Measurements from ENCODE around the gene RFNG. TPM values are rescaled to one million over a fixed set of nuclear protein-coding genes. Genes with fewer than 3 reads are reported as not detected.

The RFNG gene
- total RNA-seq, 1 experiment from 2014 or later, result 43.4 TPM

- Histone ChIP-seq H3K36me3 (ENCODE audit: control insufficient read depth, insufficient read depth, low read length) (no peaks in the 10 kb centered on the region; the same call in 1 of the 2 replicates), H3K9me3 (ENCODE audit: control insufficient read depth, insufficient read depth, low read depth, low read length) (no peaks in the 10 kb centered on the region)
These were observed 26.1 kb downstream of the RFNG start for GRCh38 chr17:82025401-82026107.

GRCh38 chr17:82024859-82025258 is 26.8 kb downstream of the RFNG start:
- intact Hi-C loops (cut with micrococcal nuclease; ENCODE audit: unreplicated experiment), result loop anchor here (10.0 kb wide), 1 partner anchor 160 kb away; the partner anchor contains the start of gene P4HB

More at GRCh38 chr17:82025401-82026107, 26.1 kb downstream of the RFNG start:
- H3K4me3 ChIP-seq (ENCODE audit: low read depth in 2 of 2, low read length in 2 of 2), result no peak overlapping the region
- peaks cover 19% of the 10 kb centered on the region for H3K4me1 ChIP-seq (ENCODE audit: control insufficient read depth, insufficient read depth, low read length)
- TF ChIP-seq POLR2AphosphoS5 (IDR thresholded peaks at IDR 0.05; ENCODE audit: low read depth, low read length) (no peak), TCF7L2 (IDR thresholded peaks at IDR 0.05; ENCODE audit: low read depth, low read length) (no peak), SIN3A (IDR thresholded peaks at IDR 0.05; ENCODE audit: borderline replicate concordance, insufficient read depth, low read depth, low read length) (no peak), CTCF (IDR thresholded peaks at IDR 0.05) (no peak)
- TF ChIP-seq, protein P1, sequence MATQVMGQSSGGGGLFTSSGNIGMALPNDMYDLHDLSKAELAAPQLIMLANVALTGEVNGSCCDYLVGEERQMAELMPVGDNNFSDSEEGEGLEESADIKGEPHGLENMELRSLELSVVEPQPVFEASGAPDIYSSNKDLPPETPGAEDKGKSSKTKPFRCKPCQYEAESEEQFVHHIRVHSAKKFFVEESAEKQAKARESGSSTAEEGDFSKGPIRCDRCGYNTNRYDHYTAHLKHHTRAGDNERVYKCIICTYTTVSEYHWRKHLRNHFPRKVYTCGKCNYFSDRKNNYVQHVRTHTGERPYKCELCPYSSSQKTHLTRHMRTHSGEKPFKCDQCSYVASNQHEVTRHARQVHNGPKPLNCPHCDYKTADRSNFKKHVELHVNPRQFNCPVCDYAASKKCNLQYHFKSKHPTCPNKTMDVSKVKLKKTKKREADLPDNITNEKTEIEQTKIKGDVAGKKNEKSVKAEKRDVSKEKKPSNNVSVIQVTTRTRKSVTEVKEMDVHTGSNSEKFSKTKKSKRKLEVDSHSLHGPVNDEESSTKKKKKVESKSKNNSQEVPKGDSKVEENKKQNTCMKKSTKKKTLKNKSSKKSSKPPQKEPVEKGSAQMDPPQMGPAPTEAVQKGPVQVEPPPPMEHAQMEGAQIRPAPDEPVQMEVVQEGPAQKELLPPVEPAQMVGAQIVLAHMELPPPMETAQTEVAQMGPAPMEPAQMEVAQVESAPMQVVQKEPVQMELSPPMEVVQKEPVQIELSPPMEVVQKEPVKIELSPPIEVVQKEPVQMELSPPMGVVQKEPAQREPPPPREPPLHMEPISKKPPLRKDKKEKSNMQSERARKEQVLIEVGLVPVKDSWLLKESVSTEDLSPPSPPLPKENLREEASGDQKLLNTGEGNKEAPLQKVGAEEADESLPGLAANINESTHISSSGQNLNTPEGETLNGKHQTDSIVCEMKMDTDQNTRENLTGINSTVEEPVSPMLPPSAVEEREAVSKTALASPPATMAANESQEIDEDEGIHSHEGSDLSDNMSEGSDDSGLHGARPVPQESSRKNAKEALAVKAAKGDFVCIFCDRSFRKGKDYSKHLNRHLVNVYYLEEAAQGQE (IDR thresholded peaks at IDR 0.05; ENCODE audit: insufficient read depth in 1 of 2, low read depth in 2 of 2, low read length in 1 of 2), result no peak
- no peak overlapping the region for H3K27ac ChIP-seq (ENCODE audit: low read length)
- in situ Hi-C loops (cut with HindIII; ENCODE audit: low pct_unique_long_range_greater_than_20kb, low sequenced_read_pairs), result no loop called here
- intact Hi-C loops (cut with micrococcal nuclease; ENCODE audit: unreplicated experiment), result loop anchor here (10.0 kb wide), 1 partner anchor 161 kb away; the partner anchor contains the start of gene P4HB
- no peaks in the 10 kb centered on the region for H3K27me3 ChIP-seq (ENCODE audit: control insufficient read depth, insufficient read depth, low read length)
- BruUV-seq (replicated peaks), result no TSS peak
- DNase-seq (ENCODE audit: low read depth, low spot score) (no peak), ATAC-seq (no peak)
- ChIA-PET CTCF (interaction anchor here (0.6 kb wide), 1 partner anchor 22 kb away, joined by 4 read pairs; no protein-coding TSS in a partner anchor), POLR2A (interaction anchor here (0.5 kb wide), 1 partner anchor 22 kb away, joined by 3 read pairs; no protein-coding TSS in a partner anchor)

More at GRCh38 chr17:82024859-82025258, 26.8 kb downstream of the RFNG start:
- H3K4me3 ChIP-seq (ENCODE audit: low read depth in 2 of 2, low read length in 2 of 2), result no peak overlapping the region
- DNase-seq (ENCODE audit: low read depth, low spot score) (no peak), ATAC-seq (no peak)
- in situ Hi-C loops (cut with HindIII; ENCODE audit: low pct_unique_long_range_greater_than_20kb, low sequenced_read_pairs), result no loop called here
- H3K27ac ChIP-seq (ENCODE audit: low read length), result no peak overlapping the region
- POLR2A ChIA-PET, result no interaction called here
- H3K9me3 ChIP-seq (ENCODE audit: control insufficient read depth, insufficient read depth, low read depth, low read length), result no peaks in the 10 kb centered on the region
- no peak for TF ChIP-seq TCF7L2 (IDR thresholded peaks at IDR 0.05; ENCODE audit: low read depth, low read length)
- TF ChIP-seq POLR2AphosphoS5 (IDR thresholded peaks at IDR 0.05; ENCODE audit: low read depth, low read length), result no peak
- TF ChIP-seq CTCF (IDR thresholded peaks at IDR 0.05), result no peak
- TF ChIP-seq SIN3A (IDR thresholded peaks at IDR 0.05; ENCODE audit: borderline replicate concordance, insufficient read depth, low read depth, low read length), result no peak
- TF ChIP-seq, protein P1 (IDR thresholded peaks at IDR 0.05; ENCODE audit: insufficient read depth in 1 of 2, low read depth in 2 of 2, low read length in 1 of 2), result no peak
- H3K36me3 ChIP-seq (ENCODE audit: control insufficient read depth, insufficient read depth, low read length), result no peaks in the 10 kb centered on the region; the same call in 1 of the 2 replicates
- BruUV-seq (replicated peaks), result no TSS peak
- CTCF ChIA-PET, result no interaction called here
- peaks cover 22% of the 10 kb centered on the region for H3K4me1 ChIP-seq (ENCODE audit: control insufficient read depth, insufficient read depth, low read length)
- H3K27me3 ChIP-seq (ENCODE audit: control insufficient read depth, insufficient read depth, low read length), result no peaks in the 10 kb centered on the region

Data from Panc1 (cell line).